Fibroblast of mammary gland (primary cell): ENCODE results near the gene ELAPOR2.
A peak's percentile ranks its signal among the peaks of the same experiment; 100 is the strongest.
"Not testable (repeated sequence)": the region's sequence is repeated elsewhere in the genome, so short reads cannot be mapped to it uniquely, and the experiment has no call there.

Experiments used
- DNase-seq: peaks from one replicate; pipeline ENCODE4 v3.0.0-alpha.2; 2010; ENCODE audit warnings: low read depth
- H3K4me3 ChIP-seq: 2 replicates; pipeline ENCODE4 v1.5.1; 2011; ENCODE audit warnings: low read depth, mild to moderate bottlenecking, low read length, moderate library complexity; ENCODE audit not compliant: control insufficient read depth
- TF ChIP-seq, protein P1 (sequence below): conservative IDR thresholded peaks from 2 replicates; pipeline ENCODE4 v1.5.1; 2011; ENCODE audit warnings: low read depth, low read length, inconsistent platforms; ENCODE audit not compliant: control insufficient read depth, insufficient read depth

The ELAPOR2 gene

GRCh38 chr7:87060288-87060537, 759 bp upstream of the ELAPOR2 start:
- H3K4me3 ChIP-seq = no peak overlapping the region
- TF ChIP-seq, protein P1, sequence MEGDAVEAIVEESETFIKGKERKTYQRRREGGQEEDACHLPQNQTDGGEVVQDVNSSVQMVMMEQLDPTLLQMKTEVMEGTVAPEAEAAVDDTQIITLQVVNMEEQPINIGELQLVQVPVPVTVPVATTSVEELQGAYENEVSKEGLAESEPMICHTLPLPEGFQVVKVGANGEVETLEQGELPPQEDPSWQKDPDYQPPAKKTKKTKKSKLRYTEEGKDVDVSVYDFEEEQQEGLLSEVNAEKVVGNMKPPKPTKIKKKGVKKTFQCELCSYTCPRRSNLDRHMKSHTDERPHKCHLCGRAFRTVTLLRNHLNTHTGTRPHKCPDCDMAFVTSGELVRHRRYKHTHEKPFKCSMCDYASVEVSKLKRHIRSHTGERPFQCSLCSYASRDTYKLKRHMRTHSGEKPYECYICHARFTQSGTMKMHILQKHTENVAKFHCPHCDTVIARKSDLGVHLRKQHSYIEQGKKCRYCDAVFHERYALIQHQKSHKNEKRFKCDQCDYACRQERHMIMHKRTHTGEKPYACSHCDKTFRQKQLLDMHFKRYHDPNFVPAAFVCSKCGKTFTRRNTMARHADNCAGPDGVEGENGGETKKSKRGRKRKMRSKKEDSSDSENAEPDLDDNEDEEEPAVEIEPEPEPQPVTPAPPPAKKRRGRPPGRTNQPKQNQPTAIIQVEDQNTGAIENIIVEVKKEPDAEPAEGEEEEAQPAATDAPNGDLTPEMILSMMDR = no peak
- no peak for DNase-seq

DNA sequence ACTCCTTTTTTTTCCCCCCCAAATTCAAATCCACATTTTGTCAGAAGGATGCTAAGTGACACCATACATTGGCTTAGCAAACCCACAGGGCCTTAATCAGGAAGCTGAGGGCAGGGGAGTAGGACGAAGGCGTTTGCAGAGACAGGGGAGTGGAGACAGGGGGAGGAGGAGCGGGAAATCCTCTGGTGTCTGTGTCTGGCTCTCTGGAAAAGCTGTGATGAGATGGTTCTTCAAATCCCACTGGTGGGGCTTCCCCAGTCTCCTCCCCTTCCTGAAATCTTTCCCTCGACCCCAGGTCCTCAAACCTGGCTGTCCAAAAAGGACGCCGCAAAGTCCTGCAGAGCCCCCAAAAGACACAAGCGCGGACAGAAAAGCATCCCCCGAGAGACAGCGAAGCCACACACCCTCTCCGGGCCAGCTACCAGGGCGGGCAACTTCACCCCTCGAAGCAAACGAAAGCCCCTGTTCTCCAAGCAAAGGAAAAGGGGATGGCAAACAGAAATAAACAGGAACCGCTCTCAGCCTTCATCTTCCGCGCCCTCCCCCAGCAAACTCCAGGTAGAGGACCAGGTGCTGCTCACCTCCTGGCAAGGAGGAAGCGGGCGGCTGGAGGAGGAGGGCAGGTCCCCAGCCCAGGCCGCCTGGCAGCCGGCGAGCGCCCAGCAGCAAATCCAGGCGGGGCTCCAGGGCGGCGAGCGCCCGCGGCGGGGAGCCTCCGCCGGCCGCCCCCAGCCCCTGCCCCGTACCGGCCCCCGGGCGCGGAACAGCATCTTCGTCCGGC, 520 bp downstream of the ELAPOR2 start:
- no peak for DNase-seq
- peak overlapping the region; percentile 40 for H3K4me3 ChIP-seq
- TF ChIP-seq, protein P1 = no peak

DNA sequence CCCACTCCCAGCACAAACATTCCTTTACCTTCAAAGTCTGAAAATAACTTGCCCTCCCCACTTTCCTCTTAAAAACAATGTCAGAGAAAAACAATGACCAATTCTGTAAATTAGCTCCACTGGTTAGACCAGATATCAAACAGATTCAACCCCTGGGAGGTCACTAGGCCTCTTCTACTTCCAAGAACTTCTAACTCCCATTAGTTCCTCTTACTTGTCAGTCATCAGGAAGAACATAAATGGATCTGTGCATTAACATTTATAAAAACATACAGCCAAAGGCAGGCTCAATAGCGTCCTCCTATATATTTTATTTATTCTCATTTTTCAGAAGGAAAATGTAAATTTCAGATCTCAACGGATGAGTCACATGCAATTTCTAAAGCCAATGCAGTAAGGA, 2.2 kb downstream of the ELAPOR2 start:
- H3K4me3 ChIP-seq = no peak overlapping the region
- TF ChIP-seq, protein P1 = no peak
- DNase-seq = no peak

- no peak overlapping the region for H3K4me3 ChIP-seq
- TF ChIP-seq, protein P1 = no peak
- DNase-seq = no peak
These were observed 3.1 kb downstream of the ELAPOR2 start for GRCh38 chr7:87056346-87056745.

- TF ChIP-seq, protein P1 = no peak
- no peak overlapping the region for H3K4me3 ChIP-seq
- DNase-seq = no peak
These were observed 10.6 kb downstream of the ELAPOR2 start for GRCh38 chr7:87048839-87049238.

DNA sequence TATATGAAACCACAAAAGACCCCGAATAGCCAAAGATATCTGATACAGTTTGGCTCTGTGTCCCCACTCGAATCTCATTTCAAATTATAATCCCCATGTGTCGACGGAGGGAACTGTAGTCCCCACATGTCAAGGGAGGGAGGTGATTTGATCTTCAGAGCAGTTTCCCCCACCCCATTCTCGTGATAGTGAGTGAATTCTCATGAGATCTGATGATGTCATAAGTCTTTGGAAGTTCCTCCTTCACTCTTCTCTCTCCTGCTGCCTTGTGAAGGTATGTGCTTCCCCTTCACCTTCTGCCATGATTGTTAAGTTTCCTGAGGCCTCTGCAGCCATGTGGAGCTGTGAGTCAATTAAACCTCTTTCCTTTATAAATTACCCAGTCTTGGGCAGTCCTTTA, 13.0 kb downstream of the ELAPOR2 start:
- DNase-seq = no peak
- H3K4me3 ChIP-seq = no peak overlapping the region
- TF ChIP-seq, protein P1 = no peak

- not testable (repeated sequence) for H3K4me3 ChIP-seq, DNase-seq
These were observed 14.7 kb downstream of the ELAPOR2 start for GRCh38 chr7:87044713-87045112.

DNA sequence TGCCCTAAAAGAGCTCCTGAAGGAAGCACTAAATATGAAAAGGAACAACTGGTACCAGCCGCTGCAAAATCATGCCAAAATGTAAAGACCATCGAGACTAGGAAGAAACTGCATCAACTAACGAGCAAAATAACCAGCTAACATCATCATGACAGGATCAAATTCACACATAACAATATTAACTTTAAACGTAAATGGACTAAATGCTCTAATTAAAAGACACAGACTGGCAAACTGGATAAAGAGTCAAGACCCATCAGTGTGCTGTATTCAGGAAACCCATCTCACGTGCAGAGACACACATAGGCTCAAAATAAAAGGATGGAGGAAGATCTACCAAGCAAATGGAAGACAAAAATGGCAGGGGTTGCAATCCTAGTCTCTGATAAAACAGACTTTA, 17.9 kb downstream of the ELAPOR2 start:
- H3K4me3 ChIP-seq, DNase-seq: not testable (repeated sequence)

DNA sequence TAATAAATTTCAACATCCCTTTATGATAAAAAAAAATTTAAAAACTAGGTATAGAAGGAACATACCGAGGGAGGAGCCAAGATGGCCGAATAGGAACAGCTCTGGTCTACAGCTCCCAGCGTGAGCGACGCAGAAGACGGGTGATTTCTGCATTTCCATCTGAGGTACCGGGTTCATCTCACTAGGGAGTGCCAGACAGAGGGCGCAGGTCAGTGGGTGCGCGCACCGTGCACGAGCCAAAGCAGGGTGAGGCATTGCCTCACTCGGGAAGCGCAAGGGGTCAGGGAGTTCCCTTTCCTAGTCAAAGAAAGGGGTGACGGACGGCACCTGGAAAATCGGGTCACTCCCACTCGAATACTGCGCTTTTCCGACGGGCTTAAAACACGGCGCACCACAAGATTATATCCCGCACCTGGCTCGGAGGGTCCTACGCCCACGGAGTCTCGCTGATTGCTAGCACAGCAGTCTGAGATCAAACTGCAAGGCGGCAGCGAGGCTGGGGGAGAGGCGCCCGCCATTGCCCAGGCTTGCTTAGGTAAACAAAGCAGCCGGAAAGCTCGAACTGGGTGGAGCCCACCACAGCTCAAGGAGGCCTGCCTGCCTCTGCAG, 19.7 kb downstream of the ELAPOR2 start:
- DNase-seq, H3K4me3 ChIP-seq: not testable (repeated sequence)
